ENCODE measurements around the gene UROD.
"Not testable (repeated sequence)": the region's sequence is repeated elsewhere in the genome, so short reads cannot be mapped to it uniquely, and the experiment has no call there.

Gene UROD

GRCh38 chr1:44995467-44996238, 16.4 kb upstream of the UROD start:
- Histone ChIP-seq H3K36me3 (ENCODE audit: control insufficient read depth in 1 of 2, insufficient read depth in 2 of 2, low read length in 2 of 2) (no peaks in the 10 kb centered on the region), H3K27me3 (ENCODE audit: low read depth, low read length) (no peaks in the 10 kb centered on the region), H3K9me3 (ENCODE audit: control insufficient read depth in 1 of 2, low read length in 2 of 2) (no peaks in the 10 kb centered on the region), H3K4me1 (ENCODE audit: control insufficient read depth in 1 of 2, insufficient read depth in 2 of 2, low read length in 2 of 2) (no peaks in the 10 kb centered on the region), H3K27ac (ENCODE audit: low read length) (no peak overlapping the region), H3K4me3 (ENCODE audit: low read depth in 1 of 2, low read length in 2 of 2) (no peak overlapping the region)

- Histone ChIP-seq H3K4me3 (ENCODE audit: low read depth in 1 of 2, low read length in 2 of 2) (no peak overlapping the region), H3K4me1 (ENCODE audit: control insufficient read depth in 1 of 2, insufficient read depth in 2 of 2, low read length in 2 of 2) (no peaks in the 10 kb centered on the region), H3K27me3 (ENCODE audit: low read depth, low read length) (no peaks in the 10 kb centered on the region), H3K27ac (ENCODE audit: low read length) (no peak overlapping the region), H3K9me3 (ENCODE audit: control insufficient read depth in 1 of 2, low read length in 2 of 2) (no peaks in the 10 kb centered on the region), H3K36me3 (ENCODE audit: control insufficient read depth in 1 of 2, insufficient read depth in 2 of 2, low read length in 2 of 2) (peaks cover 20 to 25% of the 10 kb centered on the region in 2 donors)
Observed at GRCh38 chr1:44999232-44999631, 12.8 kb upstream of the UROD start.

- H3K27ac ChIP-seq (ENCODE audit: low read length), result no peak overlapping the region
- H3K36me3 ChIP-seq (ENCODE audit: control insufficient read depth in 1 of 2, insufficient read depth in 2 of 2, low read length in 2 of 2), result peaks cover 38 to 43% of the 10 kb centered on the region in 2 donors
- H3K4me3 ChIP-seq (ENCODE audit: low read depth in 1 of 2, low read length in 2 of 2), result no peak overlapping the region
- no peaks in the 10 kb centered on the region for H3K9me3 ChIP-seq (ENCODE audit: control insufficient read depth in 1 of 2, low read length in 2 of 2)
- H3K4me1 ChIP-seq (ENCODE audit: control insufficient read depth in 1 of 2, insufficient read depth in 2 of 2, low read length in 2 of 2), result no peaks in the 10 kb centered on the region
- no peaks in the 10 kb centered on the region for H3K27me3 ChIP-seq (ENCODE audit: low read depth, low read length)
Observed at GRCh38 chr1:45001011-45001481, 11.0 kb upstream of the UROD start.

- not testable (repeated sequence) for H3K9me3 ChIP-seq (ENCODE audit: control insufficient read depth in 1 of 2, low read length in 2 of 2); H3K4me1 ChIP-seq (ENCODE audit: control insufficient read depth in 1 of 2, insufficient read depth in 2 of 2, low read length in 2 of 2); H3K27ac ChIP-seq (ENCODE audit: low read length); H3K27me3 ChIP-seq (ENCODE audit: low read depth, low read length); H3K4me3 ChIP-seq (ENCODE audit: low read depth in 1 of 2, low read length in 2 of 2)
- peaks cover 40 to 47% of the 10 kb centered on the region in 2 donors for H3K36me3 ChIP-seq (ENCODE audit: control insufficient read depth in 1 of 2, insufficient read depth in 2 of 2, low read length in 2 of 2)
Observed at GRCh38 chr1:45001576-45001975, 10.5 kb upstream of the UROD start.

- Histone ChIP-seq H3K27ac (ENCODE audit: low read length) (no peak overlapping the region), H3K9me3 (ENCODE audit: control insufficient read depth in 1 of 2, low read length in 2 of 2) (no peaks in the 10 kb centered on the region), H3K27me3 (ENCODE audit: low read depth, low read length) (no peaks in the 10 kb centered on the region), H3K36me3 (ENCODE audit: control insufficient read depth in 1 of 2, insufficient read depth in 2 of 2, low read length in 2 of 2) (peaks cover 54 to 61% of the 10 kb centered on the region in 2 donors), H3K4me3 (ENCODE audit: low read depth in 1 of 2, low read length in 2 of 2) (no peak overlapping the region), H3K4me1 (ENCODE audit: control insufficient read depth in 1 of 2, insufficient read depth in 2 of 2, low read length in 2 of 2) (no peaks in the 10 kb centered on the region)
Observed at GRCh38 chr1:45002650-45003645, 9.1 kb upstream of the UROD start.

GRCh38 chr1:45003741-45004140, 8.3 kb upstream of the UROD start:
- no peaks in the 10 kb centered on the region for H3K9me3 ChIP-seq (ENCODE audit: control insufficient read depth in 1 of 2, low read length in 2 of 2)
- H3K27me3 ChIP-seq (ENCODE audit: low read depth, low read length), result no peaks in the 10 kb centered on the region
- peaks cover 62 to 68% of the 10 kb centered on the region in 2 donors for H3K36me3 ChIP-seq (ENCODE audit: control insufficient read depth in 1 of 2, insufficient read depth in 2 of 2, low read length in 2 of 2)
- H3K4me1 ChIP-seq (ENCODE audit: control insufficient read depth in 1 of 2, insufficient read depth in 2 of 2, low read length in 2 of 2), result no peaks in the 10 kb centered on the region
- no peak overlapping the region for H3K27ac ChIP-seq (ENCODE audit: low read length)
- no peak overlapping the region for H3K4me3 ChIP-seq (ENCODE audit: low read depth in 1 of 2, low read length in 2 of 2)

GRCh38 chr1:45004281-45004920, 7.7 kb upstream of the UROD start:
- Histone ChIP-seq H3K27ac (ENCODE audit: low read length) (no peak overlapping the region), H3K9me3 (ENCODE audit: control insufficient read depth in 1 of 2, low read length in 2 of 2) (no peaks in the 10 kb centered on the region), H3K27me3 (ENCODE audit: low read depth, low read length) (no peaks in the 10 kb centered on the region), H3K4me1 (ENCODE audit: control insufficient read depth in 1 of 2, insufficient read depth in 2 of 2, low read length in 2 of 2) (peaks cover 0 to 4% of the 10 kb centered on the region in 2 donors), H3K36me3 (ENCODE audit: control insufficient read depth in 1 of 2, insufficient read depth in 2 of 2, low read length in 2 of 2) (peaks cover 65 to 75% of the 10 kb centered on the region in 2 donors), H3K4me3 (ENCODE audit: low read depth in 1 of 2, low read length in 2 of 2) (no peak overlapping the region)

- no peaks in the 10 kb centered on the region for H3K9me3 ChIP-seq (ENCODE audit: control insufficient read depth in 1 of 2, low read length in 2 of 2)
- no peak overlapping the region for H3K27ac ChIP-seq (ENCODE audit: low read length)
- H3K36me3 ChIP-seq (ENCODE audit: control insufficient read depth in 1 of 2, insufficient read depth in 2 of 2, low read length in 2 of 2), result peaks cover 65 to 76% of the 10 kb centered on the region in 2 donors
- H3K4me3 ChIP-seq (ENCODE audit: low read depth in 1 of 2, low read length in 2 of 2), result no peak overlapping the region
- no peaks in the 10 kb centered on the region for H3K27me3 ChIP-seq (ENCODE audit: low read depth, low read length)
- H3K4me1 ChIP-seq (ENCODE audit: control insufficient read depth in 1 of 2, insufficient read depth in 2 of 2, low read length in 2 of 2), result peaks cover 8 to 14% of the 10 kb centered on the region in 2 donors
Observed at GRCh38 chr1:45005761-45006160, 6.3 kb upstream of the UROD start.

GRCh38 chr1:45007311-45007710, 4.7 kb upstream of the UROD start:
- Histone ChIP-seq H3K9me3 (ENCODE audit: control insufficient read depth in 1 of 2, low read length in 2 of 2) (no peaks in the 10 kb centered on the region), H3K4me1 (ENCODE audit: control insufficient read depth in 1 of 2, insufficient read depth in 2 of 2, low read length in 2 of 2) (peaks cover 16 to 22% of the 10 kb centered on the region in 2 donors), H3K27ac (ENCODE audit: low read length) (no peak overlapping the region), H3K36me3 (ENCODE audit: control insufficient read depth in 1 of 2, insufficient read depth in 2 of 2, low read length in 2 of 2) (peaks cover 63 to 70% of the 10 kb centered on the region in 2 donors), H3K27me3 (ENCODE audit: low read depth, low read length) (no peaks in the 10 kb centered on the region), H3K4me3 (ENCODE audit: low read depth in 1 of 2, low read length in 2 of 2) (no peak overlapping the region)

GRCh38 chr1:45008076-45008475, 4.0 kb upstream of the UROD start:
- no peak overlapping the region for H3K4me3 ChIP-seq (ENCODE audit: low read depth in 1 of 2, low read length in 2 of 2)
- peaks cover 16 to 30% of the 10 kb centered on the region in 2 donors for H3K4me1 ChIP-seq (ENCODE audit: control insufficient read depth in 1 of 2, insufficient read depth in 2 of 2, low read length in 2 of 2)
- peaks cover 56 to 63% of the 10 kb centered on the region in 2 donors for H3K36me3 ChIP-seq (ENCODE audit: control insufficient read depth in 1 of 2, insufficient read depth in 2 of 2, low read length in 2 of 2)
- H3K9me3 ChIP-seq (ENCODE audit: control insufficient read depth in 1 of 2, low read length in 2 of 2), result no peaks in the 10 kb centered on the region
- H3K27ac ChIP-seq (ENCODE audit: low read length), result no peak overlapping the region
- no peaks in the 10 kb centered on the region for H3K27me3 ChIP-seq (ENCODE audit: low read depth, low read length)

GRCh38 chr1:45008516-45008915, 3.5 kb upstream of the UROD start:
- Histone ChIP-seq H3K27me3 (ENCODE audit: low read depth, low read length) (no peaks in the 10 kb centered on the region), H3K27ac (ENCODE audit: low read length) (no peak overlapping the region), H3K4me3 (ENCODE audit: low read depth in 1 of 2, low read length in 2 of 2) (no peak overlapping the region), H3K4me1 (ENCODE audit: control insufficient read depth in 1 of 2, insufficient read depth in 2 of 2, low read length in 2 of 2) (peaks cover 16 to 34% of the 10 kb centered on the region in 2 donors), H3K36me3 (ENCODE audit: control insufficient read depth in 1 of 2, insufficient read depth in 2 of 2, low read length in 2 of 2) (peaks cover 51 to 61% of the 10 kb centered on the region in 2 donors), H3K9me3 (ENCODE audit: control insufficient read depth in 1 of 2, low read length in 2 of 2) (no peaks in the 10 kb centered on the region)
